Fibroblast of peridontal ligament (primary cell): ENCODE results near the gene DOK5.
"Not testable (repeated sequence)": the region's sequence is repeated elsewhere in the genome, so short reads cannot be mapped to it uniquely, and the experiment has no call there.

Experiments used
- DNase-seq: peaks from one replicate; pipeline ENCODE4 v3.0.0-alpha.2; 2010; ENCODE audit errors: extremely low read depth

The DOK5 gene

GRCh38 chr20:54470697-54471096, 4.7 kb upstream of the DOK5 start:
- DNase-seq = no peak

DNA sequence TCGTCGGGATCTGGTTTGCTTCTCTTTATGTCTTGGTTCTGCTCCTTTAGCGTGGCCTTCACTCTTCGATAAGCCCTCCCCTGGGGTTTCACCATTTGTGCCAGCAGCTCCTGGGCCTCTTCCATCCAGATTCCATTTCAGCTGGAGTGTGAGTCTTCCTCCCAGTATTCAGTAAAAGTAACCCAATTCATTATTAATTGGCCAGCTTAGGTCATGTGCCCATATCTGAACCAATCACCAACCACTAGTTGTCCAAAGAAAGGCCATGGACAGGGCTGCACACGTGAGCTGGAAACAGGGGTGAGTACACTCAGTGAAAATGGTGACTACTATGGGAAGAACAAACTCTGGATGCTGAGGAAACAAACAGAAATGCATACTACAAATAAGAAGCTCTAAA, 2.8 kb upstream of the DOK5 start:
- DNase-seq = no peak

DNA sequence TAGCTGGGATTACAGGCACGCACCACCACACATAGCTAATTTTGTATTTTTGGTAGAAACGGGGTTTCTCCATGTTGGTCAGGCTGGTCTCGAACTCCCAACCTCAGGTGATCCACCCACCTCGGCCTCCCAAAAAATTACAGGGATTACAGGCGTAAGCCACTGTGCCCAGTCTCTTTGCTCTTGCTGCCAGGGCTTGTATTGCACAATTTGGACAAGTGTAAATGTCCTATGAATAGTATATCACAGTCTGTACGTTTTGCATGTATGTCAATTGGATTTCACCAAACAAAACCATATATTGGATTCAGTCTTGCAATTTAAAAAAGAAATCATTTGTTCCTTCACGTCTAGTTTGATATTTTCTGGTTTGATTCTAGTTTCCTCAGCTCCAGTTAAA, 2.1 kb upstream of the DOK5 start:
- DNase-seq = no peak

GRCh38 chr20:54474046-54474445, 1.3 kb upstream of the DOK5 start:
- DNase-seq = no peak

- no peak for DNase-seq
Observed at GRCh38 chr20:54474866-54475265, 527 bp upstream of the DOK5 start.

- no peak for DNase-seq
Observed at GRCh38 chr20:54476169-54477009, 996 bp downstream of the DOK5 start.

DNA sequence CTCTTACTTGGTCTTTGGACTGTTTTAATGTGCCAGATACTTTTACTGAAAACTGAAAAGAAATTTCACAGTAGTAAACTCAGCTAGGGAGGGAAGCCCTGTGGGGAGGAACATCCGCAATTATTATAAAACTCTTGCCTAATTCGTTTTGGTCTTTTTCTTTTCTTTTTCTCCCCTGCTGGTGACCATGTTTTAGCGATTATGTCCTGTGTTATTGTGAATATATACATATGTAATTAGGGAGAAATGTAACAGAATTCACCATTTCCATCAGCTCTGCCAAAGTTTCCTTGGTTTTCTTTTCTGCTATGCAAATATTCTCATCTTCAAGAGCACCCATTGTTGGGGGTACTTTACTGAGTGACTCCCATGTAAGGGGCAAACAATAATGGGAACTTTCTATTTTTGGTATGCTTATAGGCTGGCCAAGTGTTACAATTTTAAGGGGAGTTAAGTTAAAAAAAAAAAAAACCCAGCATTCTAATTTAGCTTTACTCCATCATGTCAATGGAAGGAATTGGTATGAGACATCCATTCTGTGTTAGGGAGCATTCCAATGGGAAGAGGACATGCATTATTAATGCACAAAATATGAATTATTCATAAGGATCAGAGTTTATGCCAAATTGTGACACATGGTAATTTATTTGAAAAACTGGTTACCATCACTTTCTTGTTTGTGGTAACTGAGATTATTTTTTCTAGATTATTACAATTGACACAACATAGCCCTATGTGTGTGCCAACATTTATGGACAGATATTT, 2.0 kb downstream of the DOK5 start:
- DNase-seq = peak; percentile 23

DNA sequence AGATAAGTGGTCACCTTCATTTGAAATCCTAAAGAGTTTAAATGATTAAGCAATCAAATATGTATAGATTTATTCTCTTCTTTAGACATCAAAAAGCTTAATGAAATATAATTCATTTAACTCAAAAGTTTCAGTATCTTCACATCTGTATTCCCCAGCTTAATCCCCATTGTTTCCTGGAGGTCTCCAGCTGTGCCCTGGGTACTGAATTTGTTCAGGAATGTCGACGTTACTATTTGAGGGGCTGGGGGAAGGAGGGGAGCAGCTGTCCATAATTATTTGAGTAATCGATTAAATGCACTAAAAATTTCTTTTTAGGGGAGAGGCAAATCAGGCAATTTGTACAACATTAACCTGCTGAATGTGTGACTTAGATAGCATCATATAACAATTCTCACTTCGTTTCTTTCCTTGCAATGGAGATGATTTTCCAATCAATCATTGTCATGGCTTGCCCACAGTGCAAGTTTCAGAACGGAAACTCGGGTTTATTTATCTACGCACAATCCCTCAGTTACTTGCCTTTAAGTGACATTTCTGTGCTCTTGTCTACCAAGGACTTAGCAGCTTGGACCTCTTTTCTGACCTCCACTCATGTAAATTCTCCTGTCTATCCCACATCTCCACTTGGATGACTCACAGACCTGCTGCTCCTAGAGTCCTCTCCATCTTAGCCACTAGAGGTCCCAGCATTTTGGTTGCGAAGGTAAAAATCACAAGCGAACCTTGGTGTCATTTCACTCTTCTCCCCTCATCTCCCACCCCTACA, 3.9 kb downstream of the DOK5 start:
- no peak for DNase-seq

- DNase-seq = not testable (repeated sequence)
Observed at GRCh38 chr20:54479937-54480336, 4.5 kb downstream of the DOK5 start.

- DNase-seq = no peak
Observed at GRCh38 chr20:54481442-54481841, 6.0 kb downstream of the DOK5 start.

- no peak for DNase-seq
Observed at GRCh38 chr20:54485631-54486030, 10.2 kb downstream of the DOK5 start.

GRCh38 chr20:54486585-54486984, 11.2 kb downstream of the DOK5 start:
- DNase-seq = no peak

- DNase-seq = no peak
Observed at GRCh38 chr20:54488442-54488841, 13.0 kb downstream of the DOK5 start.

- DNase-seq = no peak
Observed at GRCh38 chr20:54491506-54491905, 16.1 kb downstream of the DOK5 start.

DNA sequence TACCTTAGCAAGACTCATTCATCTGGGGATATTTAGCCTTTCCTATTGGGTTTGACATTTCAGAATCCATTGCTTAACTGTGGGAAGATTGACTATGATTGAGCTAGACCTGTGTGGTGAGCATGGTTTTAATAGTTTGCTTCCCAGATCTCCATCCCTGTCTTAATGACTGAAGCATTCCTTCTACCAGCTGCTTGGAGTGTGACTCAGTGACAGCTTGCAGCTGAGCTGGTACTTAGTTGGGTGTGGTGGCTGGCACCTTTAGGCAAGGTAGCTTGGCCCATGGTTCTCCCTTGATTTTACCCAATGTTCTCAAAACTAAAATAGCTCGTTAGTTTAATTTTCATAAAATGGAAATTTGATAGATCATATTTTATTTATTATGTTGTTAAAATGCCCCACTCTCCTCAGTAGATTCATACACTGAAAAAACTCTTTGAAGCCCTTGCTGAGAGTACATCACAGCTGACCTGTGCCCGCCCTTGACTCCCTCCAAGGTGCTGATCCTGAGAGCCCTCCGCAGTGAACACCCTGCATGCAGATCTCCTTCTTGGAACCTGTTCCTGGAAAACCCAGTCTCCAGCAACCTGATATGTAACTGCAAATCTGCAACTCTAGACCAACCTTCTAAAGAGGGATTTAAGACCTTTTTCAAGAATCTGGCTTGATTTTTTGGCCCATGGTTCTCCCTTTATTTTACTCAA, 19.1 kb downstream of the DOK5 start:
- DNase-seq = no peak

GRCh38 chr20:54497931-54498718, 22.7 kb downstream of the DOK5 start:
- DNase-seq = no peak

GRCh38 chr20:54499111-54499510, 23.7 kb downstream of the DOK5 start:
- no peak for DNase-seq

GRCh38 chr20:54502179-54502578, 26.8 kb downstream of the DOK5 start:
- DNase-seq = no peak

DNA sequence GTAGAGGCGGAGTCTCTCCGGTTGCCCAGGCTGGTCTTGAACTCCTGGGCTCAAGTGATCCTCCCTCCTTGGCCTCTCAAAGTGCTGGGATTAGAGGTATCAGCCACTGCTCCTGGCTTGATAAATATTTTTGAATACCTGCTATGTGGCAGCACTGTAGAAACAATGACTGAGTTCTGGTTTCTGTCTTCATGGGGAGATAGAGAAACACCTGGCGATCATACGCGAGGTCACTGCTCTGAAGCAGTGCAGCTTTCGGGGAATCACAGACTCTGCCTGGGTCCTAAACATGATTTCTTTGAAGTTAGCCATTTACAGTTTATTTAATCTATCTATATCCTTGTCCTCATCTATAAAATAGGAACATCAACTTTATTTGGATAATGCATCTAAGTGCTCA, 31.2 kb downstream of the DOK5 start:
- no peak for DNase-seq

DNA sequence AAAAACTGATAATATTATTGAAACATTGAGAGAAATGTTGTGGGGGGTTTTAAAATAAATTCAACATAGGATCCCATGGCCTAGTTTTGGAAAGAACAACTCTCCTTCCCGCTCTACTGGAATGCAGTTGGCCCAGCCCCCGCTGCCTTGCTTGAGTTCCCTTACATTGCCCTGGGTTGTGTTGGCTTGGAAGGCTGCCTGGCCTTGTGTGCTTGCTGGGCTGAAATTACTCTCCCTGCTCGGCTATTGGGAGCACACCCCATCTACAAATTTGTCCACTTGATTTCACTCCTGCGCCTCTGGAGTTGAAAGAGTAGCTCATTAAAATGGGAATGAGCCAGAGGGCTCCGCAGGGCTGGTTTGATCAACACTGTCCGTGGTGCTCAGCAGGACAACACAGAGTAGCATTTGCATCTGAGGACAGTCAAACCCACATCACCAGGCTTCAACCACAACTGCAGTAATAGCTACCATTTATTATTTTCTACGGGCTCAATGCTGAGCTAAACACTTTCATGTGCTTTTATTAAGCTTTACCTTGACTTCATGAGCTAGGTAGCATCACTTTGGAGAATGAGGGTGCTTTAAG, 35.2 kb downstream of the DOK5 start:
- peak; percentile 55 for DNase-seq

- no peak for DNase-seq
Observed at GRCh38 chr20:54512694-54513093, 37.3 kb downstream of the DOK5 start.
